ENCODE results near the gene HIBCH. TPM values are rescaled to one million over a fixed set of nuclear protein-coding genes. Genes with fewer than 3 reads are reported as not detected.
"Not testable (repeated sequence)": the region's sequence is repeated elsewhere in the genome, so short reads cannot be mapped to it uniquely, and the experiment has no call there.

The HIBCH gene
- total RNA-seq, 1 donor from 2014 or later = 16.3 TPM

- no peak for TF ChIP-seq CTCF (IDR thresholded peaks at IDR 0.05; ENCODE audit: insufficient read depth, low read depth, low read length)
- no peak for TF ChIP-seq EZH2 (IDR thresholded peaks at IDR 0.05; ENCODE audit: insufficient read depth, low read length)
- Histone ChIP-seq H2AFZ (ENCODE audit: low read depth, low read length) (no peak overlapping the region), H3K36me3 (ENCODE audit: insufficient read depth, low read length) (no peaks in the 10 kb centered on the region), H3K4me1 (ENCODE audit: insufficient read depth, low read length) (no peaks in the 10 kb centered on the region), H3K4me3 (ENCODE audit: insufficient read depth, low read depth, low read length) (no peak overlapping the region), H3K27ac (ENCODE audit: low read depth, low read length) (no peak overlapping the region), H4K20me1 (ENCODE audit: insufficient read depth, low read length) (no peaks in the 10 kb centered on the region), H3K79me2 (ENCODE audit: insufficient read depth, low read length) (no peaks in the 10 kb centered on the region), H3K27me3 (ENCODE audit: insufficient read depth, low read length) (no peaks in the 10 kb centered on the region), H3K9me3 (ENCODE audit: insufficient read depth, low read depth, low read length) (no peaks in the 10 kb centered on the region), H3K9ac (ENCODE audit: low read length) (no peak overlapping the region), H3K4me2 (ENCODE audit: low read length) (no peak overlapping the region)
- Mint-ChIP-seq H3K4me1 (ENCODE audit: low read depth, unreplicated experiment) (no peaks in the 10 kb centered on the region), H3K27ac (ENCODE audit: unreplicated experiment) (no peak overlapping the region), H3K9me3 (ENCODE audit: unreplicated experiment) (no peaks in the 10 kb centered on the region), H3K27me3 (ENCODE audit: low read depth, unreplicated experiment) (no peaks in the 10 kb centered on the region), H3K36me3 (ENCODE audit: low read depth, unreplicated experiment) (no peaks in the 10 kb centered on the region), H3K4me3 (ENCODE audit: unreplicated experiment) (no peak overlapping the region)
- DNase-seq (ENCODE audit: low read depth) (no peak), FAIRE-seq (no peak)
Measured at GRCh38 chr2:190250421-190250820, 69.2 kb downstream of the HIBCH start.

- Mint-ChIP-seq H3K4me1 (ENCODE audit: low read depth, unreplicated experiment) (no peaks in the 10 kb centered on the region), H3K27me3 (ENCODE audit: low read depth, unreplicated experiment) (no peaks in the 10 kb centered on the region), H3K4me3 (ENCODE audit: unreplicated experiment) (no peak overlapping the region), H3K27ac (ENCODE audit: unreplicated experiment) (no peak overlapping the region), H3K9me3 (ENCODE audit: unreplicated experiment) (peaks cover 7% of the 10 kb centered on the region), H3K36me3 (ENCODE audit: low read depth, unreplicated experiment) (peaks cover 8% of the 10 kb centered on the region)
- Histone ChIP-seq H3K9ac (ENCODE audit: low read length) (no peak overlapping the region), H4K20me1 (ENCODE audit: insufficient read depth, low read length) (no peaks in the 10 kb centered on the region), H3K27ac (ENCODE audit: low read depth, low read length) (no peak overlapping the region), H3K79me2 (ENCODE audit: insufficient read depth, low read length) (no peaks in the 10 kb centered on the region), H3K4me3 (ENCODE audit: insufficient read depth, low read depth, low read length) (no peak overlapping the region), H3K9me3 (ENCODE audit: insufficient read depth, low read depth, low read length) (no peaks in the 10 kb centered on the region), H2AFZ (ENCODE audit: low read depth, low read length) (no peak overlapping the region), H3K36me3 (ENCODE audit: insufficient read depth, low read length) (no peaks in the 10 kb centered on the region), H3K4me2 (ENCODE audit: low read length) (no peak overlapping the region), H3K4me1 (ENCODE audit: insufficient read depth, low read length) (no peaks in the 10 kb centered on the region), H3K27me3 (ENCODE audit: insufficient read depth, low read length) (no peaks in the 10 kb centered on the region)
- DNase-seq (ENCODE audit: low read depth) (no peak), FAIRE-seq (no peak)
- TF ChIP-seq CTCF (IDR thresholded peaks at IDR 0.05; ENCODE audit: insufficient read depth, low read depth, low read length) (no peak), EZH2 (IDR thresholded peaks at IDR 0.05; ENCODE audit: insufficient read depth, low read length) (no peak)
Measured at GRCh38 chr2:190235551-190236075, 84.0 kb downstream of the HIBCH start.

- Histone ChIP-seq H3K27me3 (ENCODE audit: insufficient read depth, low read length) (no peaks in the 10 kb centered on the region), H2AFZ (ENCODE audit: low read depth, low read length) (no peak overlapping the region), H3K27ac (ENCODE audit: low read depth, low read length) (no peak overlapping the region), H3K4me1 (ENCODE audit: insufficient read depth, low read length) (no peaks in the 10 kb centered on the region), H4K20me1 (ENCODE audit: insufficient read depth, low read length) (no peaks in the 10 kb centered on the region), H3K9me3 (ENCODE audit: insufficient read depth, low read depth, low read length) (no peaks in the 10 kb centered on the region), H3K36me3 (ENCODE audit: insufficient read depth, low read length) (no peaks in the 10 kb centered on the region), H3K4me2 (ENCODE audit: low read length) (no peak overlapping the region), H3K79me2 (ENCODE audit: insufficient read depth, low read length) (no peaks in the 10 kb centered on the region), H3K9ac (ENCODE audit: low read length) (no peak overlapping the region), H3K4me3 (ENCODE audit: insufficient read depth, low read depth, low read length) (no peak overlapping the region)
- no peak overlapping the region for H3K4me3 Mint-ChIP-seq (ENCODE audit: unreplicated experiment)
- TF ChIP-seq CTCF (IDR thresholded peaks at IDR 0.05; ENCODE audit: insufficient read depth, low read depth, low read length) = no peak
- no peak for TF ChIP-seq EZH2 (IDR thresholded peaks at IDR 0.05; ENCODE audit: insufficient read depth, low read length)
- peaks cover 6% of the 10 kb centered on the region for H3K36me3 Mint-ChIP-seq (ENCODE audit: low read depth, unreplicated experiment)
- H3K9me3 Mint-ChIP-seq (ENCODE audit: unreplicated experiment) = peaks cover 4% of the 10 kb centered on the region
- no peaks in the 10 kb centered on the region for H3K4me1 Mint-ChIP-seq (ENCODE audit: low read depth, unreplicated experiment)
- no peak for DNase-seq (ENCODE audit: low read depth)
- FAIRE-seq = no peak
- no peak overlapping the region for H3K27ac Mint-ChIP-seq (ENCODE audit: unreplicated experiment)
- H3K27me3 Mint-ChIP-seq (ENCODE audit: low read depth, unreplicated experiment) = no peaks in the 10 kb centered on the region
Measured at GRCh38 chr2:190235101-190235500, 84.5 kb downstream of the HIBCH start.

GRCh38 chr2:190223989-190224388 is 95.6 kb downstream of the HIBCH start:
- H3K27ac ChIP-seq (ENCODE audit: low read depth, low read length); H4K20me1 ChIP-seq (ENCODE audit: insufficient read depth, low read length); H3K27me3 Mint-ChIP-seq (ENCODE audit: low read depth, unreplicated experiment); H3K4me2 ChIP-seq (ENCODE audit: low read length); H3K9ac ChIP-seq (ENCODE audit: low read length); H3K4me1 ChIP-seq (ENCODE audit: insufficient read depth, low read length); H3K36me3 ChIP-seq (ENCODE audit: insufficient read depth, low read length); H3K4me3 ChIP-seq (ENCODE audit: insufficient read depth, low read depth, low read length); H3K4me1 Mint-ChIP-seq (ENCODE audit: low read depth, unreplicated experiment); H2AFZ ChIP-seq (ENCODE audit: low read depth, low read length); H3K27ac Mint-ChIP-seq (ENCODE audit: unreplicated experiment); DNase-seq (ENCODE audit: low read depth); FAIRE-seq; H3K9me3 ChIP-seq (ENCODE audit: insufficient read depth, low read depth, low read length); H3K27me3 ChIP-seq (ENCODE audit: insufficient read depth, low read length); H3K4me3 Mint-ChIP-seq (ENCODE audit: unreplicated experiment); H3K79me2 ChIP-seq (ENCODE audit: insufficient read depth, low read length): not testable (repeated sequence)
- peaks cover 24% of the 10 kb centered on the region for H3K9me3 Mint-ChIP-seq (ENCODE audit: unreplicated experiment)
- H3K36me3 Mint-ChIP-seq (ENCODE audit: low read depth, unreplicated experiment) = peaks cover 42% of the 10 kb centered on the region

Data from astrocyte (in vitro differentiated cells and primary cell).